IMR-90 (cell line): ENCODE data around the gene RYR1. TPM values are rescaled to one million over a fixed set of nuclear protein-coding genes. Genes with fewer than 3 reads are reported as not detected.

Source experiments
- ATAC-seq: fragments of 200-7000 bp; cut with Tn5 transposase; 2 replicates; pipeline ENCODE4 v1.9.1; 2020; ENCODE audit warnings: low read depth, mild to moderate bottlenecking, moderate library complexity
- BruUV-seq: library from RNA; stranded (reverse); fragments of 400-500 nt; replicated peaks from 2 replicates; lab custom pipeline; 2021; lab: Mats Ljungman, UMichigan
- CTCF ChIA-PET: fragments of 300-600 bp; formaldehyde crosslinking; extraction: SDS; loops from one replicate; lab custom pipeline; 2021; ENCODE audit warnings: antibody characterized with exemption; lab: Yijun Ruan, JAX
- POLR2A ChIA-PET: fragments of 300-600 bp; sonication (Branson Sonifier 250); formaldehyde crosslinking; loops from one replicate; lab custom pipeline; 2022; ENCODE audit warnings: antibody characterized with exemption; ENCODE audit not compliant: unreplicated experiment; lab: Charles Lee
- DNase-seq: peaks from one replicate; pipeline ENCODE4 v3.0.0; 2013
- H2AFZ ChIP-seq: replicated peaks from 2 replicates; pipeline ENCODE3; 2013; ENCODE audit warnings: low read length, mild to moderate bottlenecking; ENCODE audit not compliant: poor library complexity
- H2AK5ac ChIP-seq: 2 replicates; pipeline ENCODE4 v1.6.1; 2013; ENCODE audit warnings: low read depth, low read length, inconsistent platforms
- H2AK9ac ChIP-seq: replicated peaks from 2 replicates; pipeline ENCODE3; 2013; ENCODE audit warnings: mild to moderate bottlenecking, low read depth, low read length, moderate library complexity; ENCODE audit not compliant: poor library complexity
- H2BK120ac ChIP-seq: 2 replicates; pipeline ENCODE4 v1.6.1; 2013; ENCODE audit warnings: low read depth, low read length, inconsistent platforms
- H2BK15ac ChIP-seq: 3 replicates; pipeline ENCODE4 v1.6.1; 2013; ENCODE audit warnings: low read depth, low read length, inconsistent platforms
- H2BK20ac ChIP-seq: 2 replicates; pipeline ENCODE4 v1.6.1; 2013; ENCODE audit warnings: low read depth, mild to moderate bottlenecking, inconsistent platforms, low read length, moderate library complexity
- H2BK5ac ChIP-seq: 2 replicates; pipeline ENCODE4 v1.6.1; 2013; ENCODE audit warnings: mild to moderate bottlenecking, low read depth, low read length, inconsistent platforms; ENCODE audit not compliant: poor library complexity, severe bottlenecking
- H3K14ac ChIP-seq: replicated peaks from 2 replicates; pipeline ENCODE4 v1.6.1; 2013; ENCODE audit warnings: low read depth, low read length, inconsistent platforms
- H3K18ac ChIP-seq: 2 replicates; pipeline ENCODE4 v1.6.1; 2013; ENCODE audit warnings: low read depth, low read length, control low read depth
- H3K23ac ChIP-seq: 2 replicates; pipeline ENCODE4 v1.6.1; 2013; ENCODE audit warnings: low read depth, low read length, inconsistent platforms
- H3K27ac ChIP-seq: 2 replicates; pipeline ENCODE4 v1.5.1; 2013; ENCODE audit warnings: mild to moderate bottlenecking, control low read depth, low read length; ENCODE audit not compliant: insufficient read depth
- H3K27me3 ChIP-seq: 2 replicates; pipeline ENCODE4 v1.6.1; 2013; ENCODE audit warnings: low read length; ENCODE audit not compliant: control insufficient read depth, insufficient read depth
- H3K36me3 ChIP-seq: 2 replicates; pipeline ENCODE4 v1.6.1; 2013; ENCODE audit warnings: low read length, mixed read lengths; ENCODE audit not compliant: control insufficient read depth, insufficient read depth
- H3K4ac ChIP-seq: 2 replicates; pipeline ENCODE4 v1.6.1; 2013; ENCODE audit warnings: low read depth, low read length, inconsistent platforms
- H3K4me1 ChIP-seq: 2 replicates; pipeline ENCODE4 v1.6.1; 2013; ENCODE audit warnings: low read length, mixed read lengths; ENCODE audit not compliant: control insufficient read depth, insufficient read depth
- H3K4me2 ChIP-seq: 2 replicates; pipeline ENCODE4 v1.6.1; 2013; ENCODE audit warnings: low read depth, mild to moderate bottlenecking, control low read depth, low read length, moderate library complexity
- H3K4me3 ChIP-seq: 2 replicates; pipeline ENCODE4 v1.5.1; 2013; ENCODE audit warnings: low read depth, mild to moderate bottlenecking, control low read depth, low read length, moderate library complexity; ENCODE audit not compliant: insufficient read depth
- H3K56ac ChIP-seq: 2 replicates; pipeline ENCODE4 v1.6.1; 2013; ENCODE audit warnings: low read length, inconsistent platforms; ENCODE audit not compliant: insufficient read depth; ENCODE audit errors: extremely low read depth
- H3K79me1 ChIP-seq, 2 experiments: 2 replicates each; pipeline ENCODE4 v1.6.1; 2013; ENCODE audit warnings: low read length in 2 of 2, inconsistent platforms in 1 of 2, low read depth in 1 of 2
- H3K9ac ChIP-seq: 2 replicates; pipeline ENCODE4 v1.6.1; 2013; ENCODE audit warnings: low read depth, low read length, control low read depth
- H3K9me1 ChIP-seq: 2 replicates; pipeline ENCODE4 v1.6.1; 2013; ENCODE audit warnings: low read length, inconsistent platforms; ENCODE audit not compliant: insufficient read depth
- H3K9me3 ChIP-seq: 2 replicates; pipeline ENCODE4 v1.6.1; 2013; ENCODE audit warnings: low read length; ENCODE audit not compliant: control insufficient read depth, insufficient read depth
- H4K20me1 ChIP-seq: 2 replicates; pipeline ENCODE4 v1.6.1; 2013; ENCODE audit warnings: low read length, inconsistent platforms; ENCODE audit not compliant: insufficient read depth
- H4K5ac ChIP-seq: 2 replicates; pipeline ENCODE4 v1.6.1; 2013; ENCODE audit warnings: mild to moderate bottlenecking, low read depth, low read length, control low read depth
- H4K8ac ChIP-seq, 2 experiments: 2 replicates each; pipeline ENCODE4 v1.6.1; 2013; ENCODE audit warnings: low read depth in 2 of 2, low read length in 2 of 2, control low read depth in 1 of 2, inconsistent platforms in 1 of 2
- H4K91ac ChIP-seq: 2 replicates; pipeline ENCODE4 v1.6.1; 2013; ENCODE audit warnings: low read depth, low read length, inconsistent platforms; ENCODE audit not compliant: insufficient read depth
- CTCF ChIP-seq: conservative IDR thresholded peaks from 2 replicates; pipeline ENCODE4 v1.5.1; 2012; ENCODE audit warnings: mild to moderate bottlenecking, low read depth, low read length, improper control_type of control experiment
- RCOR1 ChIP-seq: IDR thresholded peaks from 2 replicates; pipeline ENCODE4 v1.6.1; 2012; ENCODE audit warnings: mild to moderate bottlenecking, low read length, improper control_type of control experiment; ENCODE audit not compliant: insufficient replicate concordance
- WGBS, 2 experiments: methylation state at CpG; one replicate each; pipeline versions ENCODE4 v1.1.5 to v1.1.7; 2013; ENCODE audit warnings: missing lambda C conversion rate in 2 of 2; ENCODE audit not compliant: insufficient read length in 1 of 2; ENCODE audit errors: extremely low coverage in 2 of 2; 5-methylcytosine and 5-hydroxymethylcytosine counted together
- dilution Hi-C: fragments of 300-500 bp; cut with HindIII; formaldehyde crosslinking; loops from one replicate; pipeline ENCODE4 v1.14.3; 2018; ENCODE audit warnings: low sequenced_read_pairs; ENCODE audit not compliant: unreplicated experiment
- in situ Hi-C: fragments of 300-500 bp; cut with MboI; formaldehyde crosslinking; loops from 3 replicates; pipeline ENCODE4 v1.14.3; 2019; ENCODE audit warnings: low sequenced_read_pairs, inconsistent platforms, mixed read lengths
- intact Hi-C: fragments of 100-400 bp; cut with micrococcal nuclease; formaldehyde crosslinking; loops from 2 replicates; pipeline ENCODE4 v1.10.0; 2022
- polyA plus RNA-seq, 3 experiments: library from polyadenylated mRNA; depleted of rRNA; stranded (reverse); fragments of >200 nt; gene quantifications; 2 replicates each; pipeline ENCODE4 v1.2.3, GENCODE V29; 2012; ENCODE audit warnings: low replicate concordance in 1 of 3
- total RNA-seq: library from RNA; depleted of rRNA; stranded (reverse); fragments of >200 nt; gene quantifications from 2 replicates; pipeline ENCODE4 v1.2.3, GENCODE V29; 2012

RYR1 gene
- total and polyA plus RNA-seq, 2 of the 4 experiments (the other 2 are of a cell fraction), result not detected

DNA sequence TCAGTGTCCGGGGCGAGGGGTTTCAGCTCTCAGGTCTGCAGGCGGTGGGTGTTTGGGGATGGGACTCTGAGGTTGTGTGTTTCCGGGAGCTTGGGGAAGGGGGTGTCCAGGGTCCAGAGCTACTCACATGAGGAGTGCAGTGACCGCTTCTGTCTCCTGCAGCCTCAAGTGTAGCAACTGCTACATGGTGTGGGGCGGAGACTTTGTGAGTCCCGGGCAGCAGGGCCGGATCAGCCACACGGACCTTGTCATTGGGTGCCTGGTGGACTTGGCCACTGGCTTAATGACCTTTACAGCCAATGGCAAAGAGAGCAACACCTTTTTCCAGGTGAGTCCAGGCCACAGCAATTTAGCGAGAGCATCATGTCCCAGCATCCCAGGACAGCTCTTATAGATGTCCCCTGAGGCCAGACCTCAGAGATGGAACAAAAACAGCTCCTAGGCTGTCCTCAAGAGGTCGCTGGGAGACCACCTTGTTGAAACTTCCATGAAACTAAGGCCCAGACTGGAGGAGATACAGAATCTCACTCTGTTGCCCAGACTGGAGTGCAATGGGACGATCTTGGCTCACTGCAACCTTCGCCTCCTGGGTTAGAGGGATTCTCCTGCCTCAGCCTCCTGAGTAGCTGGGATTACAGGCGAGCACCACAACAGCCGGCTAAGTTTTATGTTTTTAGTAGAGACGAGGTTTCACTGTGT lies 44.9 kb downstream of the RYR1 start:
- H2BK15ac ChIP-seq, result no peak overlapping the region
- no peaks in the 10 kb centered on the region for H3K9me1 ChIP-seq
- no peak overlapping the region for H4K8ac ChIP-seq
- in situ Hi-C loops, result no loop called here
- intact Hi-C loops, result no loop called here
- no peak overlapping the region for H3K56ac ChIP-seq
- H4K91ac ChIP-seq, result no peak overlapping the region
- CTCF ChIA-PET, result interaction anchor here (0.6 to 0.7 kb wide), 3 partner anchors 10 to 852 kb away, joined by 3 to 9 read pairs (median 3); no protein-coding TSS in a partner anchor
- no peak for DNase-seq
- 0 out of 2 replicates have a peak, but pooled peaks have one; percentile 15 for TF ChIP-seq CTCF
- no peak for TF ChIP-seq RCOR1
- no peak overlapping the region for H2BK5ac ChIP-seq
- no peak overlapping the region for H3K4me2 ChIP-seq
- no peak overlapping the region for H2AK5ac ChIP-seq
- no peak overlapping the region for H2BK120ac ChIP-seq
- no peaks in the 10 kb centered on the region for H3K36me3 ChIP-seq
- no peak overlapping the region for H3K4me3 ChIP-seq
- POLR2A ChIA-PET, result no interaction called here
- no peak overlapping the region for H2AFZ ChIP-seq
- no peak overlapping the region for H2BK20ac ChIP-seq
- H3K4ac ChIP-seq, result no peak overlapping the region
- no peaks in the 10 kb centered on the region for H3K9me3 ChIP-seq
- no peak overlapping the region for H3K18ac ChIP-seq
- no peak overlapping the region for H3K14ac ChIP-seq
- no peak for ATAC-seq
- BruUV-seq, result no TSS peak
- WGBS, 2 experiments, result 42% methylated on average over 7 of the region's 16 CpGs; no CpG with 5 or more reads in 1 of the 2 experiments
- no peak overlapping the region for H2AK9ac ChIP-seq
- no peak overlapping the region for H3K27ac ChIP-seq
- H3K4me1 ChIP-seq, result no peaks in the 10 kb centered on the region
- no peaks in the 10 kb centered on the region for H4K20me1 ChIP-seq
- H3K27me3 ChIP-seq, result no peaks in the 10 kb centered on the region; the same call in none of the 2 replicates
- H3K23ac ChIP-seq, result no peak overlapping the region
- no peaks in the 10 kb centered on the region for H3K79me1 ChIP-seq
- dilution Hi-C loops, result no loop called here
- no peak overlapping the region for H3K9ac ChIP-seq
- H4K5ac ChIP-seq, result no peak overlapping the region
